ENCODE measurements around the gene RASEF.

DNA sequence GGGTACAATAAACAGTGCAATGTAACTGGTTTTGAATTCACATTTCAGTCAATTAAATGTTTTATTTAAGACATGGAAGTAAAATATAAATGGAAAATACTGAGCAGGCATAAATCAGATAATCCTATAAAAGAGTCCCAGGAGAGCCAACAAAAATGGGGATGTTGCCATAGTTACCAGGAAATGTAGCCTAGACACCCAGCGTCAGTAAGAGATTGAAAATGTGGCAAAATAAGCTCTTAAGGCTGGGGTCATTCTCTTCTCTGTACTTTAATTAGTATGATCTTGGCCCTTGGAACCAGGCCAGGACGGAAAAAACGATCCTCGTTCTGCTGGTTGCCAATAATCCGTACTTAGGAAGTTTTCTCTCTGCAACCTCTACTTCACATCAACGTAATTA lies 18.9 kb upstream of the RASEF start:
- TF ChIP-seq EP300 (IDR thresholded peaks at IDR 0.05; ENCODE audit: borderline replicate concordance) (no peak), TCF12 (IDR thresholded peaks at IDR 0.05; ENCODE audit: low read depth) (no peak), NFIC (IDR thresholded peaks at IDR 0.05) (no peak), RAD21 (IDR thresholded peaks at IDR 0.05; ENCODE audit: low read depth) (no peak), CREB1 (IDR thresholded peaks at IDR 0.05; ENCODE audit: low read depth) (no peak), TAF1 (IDR thresholded peaks at IDR 0.05; ENCODE audit: low read depth) (no peak), CEBPB (IDR thresholded peaks at IDR 0.05) (no peak)
- TF ChIP-seq, protein P1, sequence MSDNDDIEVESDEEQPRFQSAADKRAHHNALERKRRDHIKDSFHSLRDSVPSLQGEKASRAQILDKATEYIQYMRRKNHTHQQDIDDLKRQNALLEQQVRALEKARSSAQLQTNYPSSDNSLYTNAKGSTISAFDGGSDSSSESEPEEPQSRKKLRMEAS (IDR thresholded peaks at IDR 0.05), result no peak
- TF ChIP-seq, protein P2, sequence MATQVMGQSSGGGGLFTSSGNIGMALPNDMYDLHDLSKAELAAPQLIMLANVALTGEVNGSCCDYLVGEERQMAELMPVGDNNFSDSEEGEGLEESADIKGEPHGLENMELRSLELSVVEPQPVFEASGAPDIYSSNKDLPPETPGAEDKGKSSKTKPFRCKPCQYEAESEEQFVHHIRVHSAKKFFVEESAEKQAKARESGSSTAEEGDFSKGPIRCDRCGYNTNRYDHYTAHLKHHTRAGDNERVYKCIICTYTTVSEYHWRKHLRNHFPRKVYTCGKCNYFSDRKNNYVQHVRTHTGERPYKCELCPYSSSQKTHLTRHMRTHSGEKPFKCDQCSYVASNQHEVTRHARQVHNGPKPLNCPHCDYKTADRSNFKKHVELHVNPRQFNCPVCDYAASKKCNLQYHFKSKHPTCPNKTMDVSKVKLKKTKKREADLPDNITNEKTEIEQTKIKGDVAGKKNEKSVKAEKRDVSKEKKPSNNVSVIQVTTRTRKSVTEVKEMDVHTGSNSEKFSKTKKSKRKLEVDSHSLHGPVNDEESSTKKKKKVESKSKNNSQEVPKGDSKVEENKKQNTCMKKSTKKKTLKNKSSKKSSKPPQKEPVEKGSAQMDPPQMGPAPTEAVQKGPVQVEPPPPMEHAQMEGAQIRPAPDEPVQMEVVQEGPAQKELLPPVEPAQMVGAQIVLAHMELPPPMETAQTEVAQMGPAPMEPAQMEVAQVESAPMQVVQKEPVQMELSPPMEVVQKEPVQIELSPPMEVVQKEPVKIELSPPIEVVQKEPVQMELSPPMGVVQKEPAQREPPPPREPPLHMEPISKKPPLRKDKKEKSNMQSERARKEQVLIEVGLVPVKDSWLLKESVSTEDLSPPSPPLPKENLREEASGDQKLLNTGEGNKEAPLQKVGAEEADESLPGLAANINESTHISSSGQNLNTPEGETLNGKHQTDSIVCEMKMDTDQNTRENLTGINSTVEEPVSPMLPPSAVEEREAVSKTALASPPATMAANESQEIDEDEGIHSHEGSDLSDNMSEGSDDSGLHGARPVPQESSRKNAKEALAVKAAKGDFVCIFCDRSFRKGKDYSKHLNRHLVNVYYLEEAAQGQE (IDR thresholded peaks at IDR 0.05; ENCODE audit: low read depth), result no peak
